Measurements from ENCODE around the gene SCG5. TPM values are rescaled to one million over a fixed set of nuclear protein-coding genes. Genes with fewer than 3 reads are reported as not detected.

Gene SCG5
- total and polyA plus RNA-seq, 2 of the 13 experiments (the other 11 are each of a cell fraction or from before 2014, with no cell fraction given) = 2.3 to 3.5 TPM

DNA sequence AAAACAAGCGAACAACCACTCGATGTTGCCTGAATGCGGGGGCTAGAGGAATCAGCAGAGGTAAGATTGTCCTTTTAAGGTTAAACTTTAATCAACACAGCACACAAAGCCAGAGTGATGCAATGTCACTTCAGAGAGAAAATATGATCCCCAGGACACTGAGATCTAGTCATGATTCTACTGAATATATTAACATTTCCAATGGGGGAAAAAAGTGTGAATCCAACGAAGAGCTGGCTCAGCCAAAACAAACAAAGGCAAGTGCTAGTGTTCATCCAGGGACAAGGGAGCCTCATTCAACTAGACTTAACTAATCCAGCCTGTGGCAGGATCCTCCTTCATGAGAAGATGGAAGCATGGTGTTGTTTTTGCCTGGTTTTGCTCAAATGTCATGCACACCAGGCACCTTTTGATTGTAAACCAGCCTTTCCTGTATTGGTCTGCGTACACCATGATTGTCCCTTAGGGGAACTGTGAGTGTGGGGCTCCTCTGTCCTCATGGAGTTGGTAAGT, 35.8 kb downstream of the SCG5 start (continued):
- TF ChIP-seq ZNF121 (CRISPR knock-in tag; IDR thresholded peaks at IDR 0.05) = no peak
- no peak for TF ChIP-seq ZSCAN9 (CRISPR knock-in tag; IDR thresholded peaks at IDR 0.05; ENCODE audit: borderline replicate concordance)
- TF ChIP-seq HNF4G (IDR thresholded peaks at IDR 0.05; ENCODE audit: borderline replicate concordance, low read depth, low read length) = no peak
- no peak for TF ChIP-seq HNF4G (CRISPR knock-in tag; IDR thresholded peaks at IDR 0.05; ENCODE audit: borderline replicate concordance, low read depth)
- no peak for TF ChIP-seq HIVEP1 (CRISPR knock-in tag; IDR thresholded peaks at IDR 0.05)
- TF ChIP-seq NFYC (CRISPR knock-in tag; IDR thresholded peaks at IDR 0.05) = no peak
- no peak for TF ChIP-seq ZNF577 (CRISPR knock-in tag; IDR thresholded peaks at IDR 0.05; ENCODE audit: borderline replicate concordance, low read depth)
- no peak for TF ChIP-seq ZNF34 (CRISPR knock-in tag; IDR thresholded peaks at IDR 0.05; ENCODE audit: borderline replicate concordance)
- no peak; the same call in 1 of the 2 replicates for TF ChIP-seq ARID2 (CRISPR knock-in tag; IDR thresholded peaks at IDR 0.05; ENCODE audit: borderline replicate concordance)
- TF ChIP-seq, protein P1, sequence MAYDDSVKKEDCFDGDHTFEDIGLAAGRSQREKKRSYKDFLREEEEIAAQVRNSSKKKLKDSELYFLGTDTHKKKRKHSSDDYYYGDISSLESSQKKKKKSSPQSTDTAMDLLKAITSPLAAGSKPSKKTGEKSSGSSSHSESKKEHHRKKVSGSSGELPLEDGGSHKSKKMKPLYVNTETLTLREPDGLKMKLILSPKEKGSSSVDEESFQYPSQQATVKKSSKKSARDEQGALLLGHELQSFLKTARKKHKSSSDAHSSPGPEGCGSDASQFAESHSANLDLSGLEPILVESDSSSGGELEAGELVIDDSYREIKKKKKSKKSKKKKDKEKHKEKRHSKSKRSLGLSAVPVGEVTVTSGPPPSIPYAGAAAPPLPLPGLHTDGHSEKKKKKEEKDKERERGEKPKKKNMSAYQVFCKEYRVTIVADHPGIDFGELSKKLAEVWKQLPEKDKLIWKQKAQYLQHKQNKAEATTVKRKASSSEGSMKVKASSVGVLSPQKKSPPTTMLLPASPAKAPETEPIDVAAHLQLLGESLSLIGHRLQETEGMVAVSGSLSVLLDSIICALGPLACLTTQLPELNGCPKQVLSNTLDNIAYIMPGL (CRISPR knock-in tag; IDR thresholded peaks at IDR 0.05; ENCODE audit: borderline replicate concordance in 1 of 2, low read depth in 1 of 2) = no peak; a peak in 1 of 4 replicates
- TF ChIP-seq, protein P2, sequence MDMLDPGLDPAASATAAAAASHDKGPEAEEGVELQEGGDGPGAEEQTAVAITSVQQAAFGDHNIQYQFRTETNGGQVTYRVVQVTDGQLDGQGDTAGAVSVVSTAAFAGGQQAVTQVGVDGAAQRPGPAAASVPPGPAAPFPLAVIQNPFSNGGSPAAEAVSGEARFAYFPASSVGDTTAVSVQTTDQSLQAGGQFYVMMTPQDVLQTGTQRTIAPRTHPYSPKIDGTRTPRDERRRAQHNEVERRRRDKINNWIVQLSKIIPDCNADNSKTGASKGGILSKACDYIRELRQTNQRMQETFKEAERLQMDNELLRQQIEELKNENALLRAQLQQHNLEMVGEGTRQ (IDR thresholded peaks at IDR 0.05; ENCODE audit: low read depth, low read length) = no peak
- TF ChIP-seq, protein P2 (CRISPR knock-in tag; IDR thresholded peaks at IDR 0.05; ENCODE audit: borderline replicate concordance) = no peak; the same call in 1 of the 2 replicates
- TF ChIP-seq ZNF207 (IDR thresholded peaks at IDR 0.05; ENCODE audit: borderline replicate concordance) = no peak
- TF ChIP-seq, protein P3, sequence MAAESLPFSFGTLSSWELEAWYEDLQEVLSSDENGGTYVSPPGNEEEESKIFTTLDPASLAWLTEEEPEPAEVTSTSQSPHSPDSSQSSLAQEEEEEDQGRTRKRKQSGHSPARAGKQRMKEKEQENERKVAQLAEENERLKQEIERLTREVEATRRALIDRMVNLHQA (CRISPR knock-in tag; IDR thresholded peaks at IDR 0.05) = no peak
- no peak for TF ChIP-seq SMARCC2 (IDR thresholded peaks at IDR 0.05)
- no peak for TF ChIP-seq NCOA1 (CRISPR knock-in tag; IDR thresholded peaks at IDR 0.05)
- TF ChIP-seq, protein P4, sequence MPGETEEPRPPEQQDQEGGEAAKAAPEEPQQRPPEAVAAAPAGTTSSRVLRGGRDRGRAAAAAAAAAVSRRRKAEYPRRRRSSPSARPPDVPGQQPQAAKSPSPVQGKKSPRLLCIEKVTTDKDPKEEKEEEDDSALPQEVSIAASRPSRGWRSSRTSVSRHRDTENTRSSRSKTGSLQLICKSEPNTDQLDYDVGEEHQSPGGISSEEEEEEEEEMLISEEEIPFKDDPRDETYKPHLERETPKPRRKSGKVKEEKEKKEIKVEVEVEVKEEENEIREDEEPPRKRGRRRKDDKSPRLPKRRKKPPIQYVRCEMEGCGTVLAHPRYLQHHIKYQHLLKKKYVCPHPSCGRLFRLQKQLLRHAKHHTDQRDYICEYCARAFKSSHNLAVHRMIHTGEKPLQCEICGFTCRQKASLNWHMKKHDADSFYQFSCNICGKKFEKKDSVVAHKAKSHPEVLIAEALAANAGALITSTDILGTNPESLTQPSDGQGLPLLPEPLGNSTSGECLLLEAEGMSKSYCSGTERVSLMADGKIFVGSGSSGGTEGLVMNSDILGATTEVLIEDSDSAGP (CRISPR knock-in tag; IDR thresholded peaks at IDR 0.05; ENCODE audit: borderline replicate concordance) = no peak
- no peak for TF ChIP-seq RARG (CRISPR knock-in tag; IDR thresholded peaks at IDR 0.05; ENCODE audit: low read depth)
- peak; percentile 82 for TF ChIP-seq GATAD2A (CRISPR knock-in tag; IDR thresholded peaks at IDR 0.05)
- TF ChIP-seq, protein P5, sequence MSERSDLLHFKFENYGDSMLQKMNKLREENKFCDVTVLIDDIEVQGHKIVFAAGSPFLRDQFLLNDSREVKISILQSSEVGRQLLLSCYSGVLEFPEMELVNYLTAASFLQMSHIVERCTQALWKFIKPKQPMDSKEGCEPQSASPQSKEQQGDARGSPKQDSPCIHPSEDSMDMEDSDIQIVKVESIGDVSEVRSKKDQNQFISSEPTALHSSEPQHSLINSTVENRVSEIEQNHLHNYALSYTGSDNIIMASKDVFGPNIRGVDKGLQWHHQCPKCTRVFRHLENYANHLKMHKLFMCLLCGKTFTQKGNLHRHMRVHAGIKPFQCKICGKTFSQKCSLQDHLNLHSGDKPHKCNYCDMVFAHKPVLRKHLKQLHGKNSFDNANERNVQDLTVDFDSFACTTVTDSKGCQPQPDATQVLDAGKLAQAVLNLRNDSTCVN (CRISPR knock-in tag; IDR thresholded peaks at IDR 0.05; ENCODE audit: borderline replicate concordance) = no peak
- no peak for TF ChIP-seq NBN (conservative IDR thresholded peaks at IDR 0.05)
- TF ChIP-seq ZNF550 (CRISPR knock-in tag; IDR thresholded peaks at IDR 0.05; ENCODE audit: borderline replicate concordance) = no peak
- TF ChIP-seq THAP11 (CRISPR knock-in tag; IDR thresholded peaks at IDR 0.05) = peak; percentile 42; the same call in 1 of the 2 replicates
- TF ChIP-seq ZNF614 (CRISPR knock-in tag; IDR thresholded peaks at IDR 0.05; ENCODE audit: borderline replicate concordance) = no peak
